Activated CD4-positive, alpha-beta T cell treated with anti-CD3 and anti-CD28 coated beads for 36 hours (primary cell): ENCODE measurements around the gene MYO3B. TPM values are rescaled to one million over a fixed set of nuclear protein-coding genes. Genes with fewer than 3 reads are reported as not detected.

Source experiments
- ATAC-seq: fragments of 200-7000 bp; cut with Tn5 transposase; one replicate; pipeline ENCODE4 v1.10.0; 2021; ENCODE audit warnings: mild to moderate bottlenecking, moderate library complexity
- CTCF ChIA-PET: fragments of 350-600 bp; sonication (Branson Sonifier 250); formaldehyde crosslinking; loops from one replicate; lab custom pipeline; 2021; ENCODE audit warnings: antibody characterized with exemption; lab: Charles Lee
- POLR2A ChIA-PET: fragments of 350-600 bp; sonication (Branson Sonifier 250); formaldehyde crosslinking; loops from one replicate; lab custom pipeline; 2021; ENCODE audit warnings: antibody characterized with exemption, inconsistent platforms; lab: Charles Lee
- DNase-seq: peaks from one replicate; pipeline ENCODE4 v3.0.0-alpha.2; 2020
- H3K27ac Mint-ChIP-seq: one replicate; pipeline ENCODE4 v1.8.0; 2021; ENCODE audit warnings: mixed read lengths
- H3K27me3 Mint-ChIP-seq: one replicate; pipeline ENCODE4 v1.8.0; 2021; ENCODE audit warnings: mixed read lengths
- H3K36me3 Mint-ChIP-seq: one replicate; pipeline ENCODE4 v1.8.0; 2021; ENCODE audit warnings: low read depth, mixed read lengths
- H3K4me1 Mint-ChIP-seq: one replicate; pipeline ENCODE4 v1.8.0; 2021; ENCODE audit warnings: mixed read lengths
- H3K4me3 Mint-ChIP-seq: one replicate; pipeline ENCODE4 v1.8.0; 2021; ENCODE audit warnings: mild to moderate bottlenecking, moderate library complexity, mixed read lengths
- H3K9me3 Mint-ChIP-seq: one replicate; pipeline ENCODE4 v1.8.0; 2021; ENCODE audit warnings: low read depth, mixed read lengths
- intact Hi-C, 2 experiments: fragments of 100-400 bp; cut with DNase I in 1 of 2; cut with micrococcal nuclease in 1 of 2; formaldehyde crosslinking; loops; one replicate each; pipeline versions ENCODE4 v1.14.2 to v1.15.1; 2022 to 2024; cut with DNase I, micrococcal nuclease
- total RNA-seq, 2 experiments: library from RNA; stranded (reverse); gene quantifications; one replicate each; pipeline ENCODE4 v1.2.3, GENCODE V29; 2021

Gene MYO3B
- total RNA-seq, 2 experiments from 2014 or later, result 0.97 to 1.2 TPM

GRCh38 chr2:170240629-170241028 lies 62.7 kb downstream of the MYO3B start:
- POLR2A ChIA-PET, result no interaction called here
- Mint-ChIP-seq H3K36me3 (no peaks in the 10 kb centered on the region), H3K4me3 (no peak overlapping the region), H3K27me3 (peaks cover 31% of the 10 kb centered on the region), H3K27ac (no peak overlapping the region), H3K9me3 (no peaks in the 10 kb centered on the region), H3K4me1 (no peaks in the 10 kb centered on the region)
- DNase-seq (no peak), ATAC-seq (no peak)
- intact Hi-C loops, result no loop called here
- CTCF ChIA-PET, result no interaction called here

- H3K27me3 Mint-ChIP-seq, result peaks cover 31% of the 10 kb centered on the region
- POLR2A ChIA-PET, result no interaction called here
- CTCF ChIA-PET, result interaction anchor here (0.9 to 1.1 kb wide), 2 partner anchors 11 to 58 kb away, joined by 3 read pairs; no protein-coding TSS in a partner anchor
Measured at GRCh38 chr2:170241756-170242155, 63.8 kb downstream of the MYO3B start.

GRCh38 chr2:170243118-170243837 lies 65.3 kb downstream of the MYO3B start:
- intact Hi-C loops, result no loop called here
- no peak for DNase-seq
- ChIA-PET POLR2A (no interaction called here), CTCF (no interaction called here)
- Mint-ChIP-seq H3K9me3 (no peaks in the 10 kb centered on the region), H3K27ac (no peak overlapping the region), H3K27me3 (peaks cover 31% of the 10 kb centered on the region), H3K36me3 (no peaks in the 10 kb centered on the region), H3K4me3 (no peak overlapping the region), H3K4me1 (no peaks in the 10 kb centered on the region)
- ATAC-seq, result no peak

More at GRCh38 chr2:170241756-170242155, 63.8 kb downstream of the MYO3B start:
- no peak overlapping the region for H3K27ac Mint-ChIP-seq
- no peaks in the 10 kb centered on the region for H3K36me3 Mint-ChIP-seq
- no peaks in the 10 kb centered on the region for H3K4me1 Mint-ChIP-seq
- H3K4me3 Mint-ChIP-seq, result no peak overlapping the region
- DNase-seq, result no peak
- ATAC-seq, result no peak
- no peaks in the 10 kb centered on the region for H3K9me3 Mint-ChIP-seq
- intact Hi-C loops, result no loop called here

GRCh38 chr2:170243898-170244297 lies 66.0 kb downstream of the MYO3B start:
- intact Hi-C loops, result no loop called here

GRCh38 chr2:170244555-170244954 lies 66.6 kb downstream of the MYO3B start:
- no peak for ATAC-seq
- Mint-ChIP-seq H3K36me3 (no peaks in the 10 kb centered on the region), H3K4me3 (no peak overlapping the region), H3K27me3 (peaks cover 26% of the 10 kb centered on the region), H3K4me1 (no peaks in the 10 kb centered on the region), H3K27ac (no peak overlapping the region), H3K9me3 (no peaks in the 10 kb centered on the region)
- ChIA-PET POLR2A (no interaction called here), CTCF (no interaction called here)
- DNase-seq, result no peak
- intact Hi-C loops, result no loop called here

More at GRCh38 chr2:170243898-170244297, 66.0 kb downstream of the MYO3B start:
- DNase-seq (no peak), ATAC-seq (no peak)
- Mint-ChIP-seq H3K4me1 (no peaks in the 10 kb centered on the region), H3K27ac (no peak overlapping the region), H3K36me3 (no peaks in the 10 kb centered on the region), H3K27me3 (peaks cover 29% of the 10 kb centered on the region), H3K4me3 (no peak overlapping the region), H3K9me3 (no peaks in the 10 kb centered on the region)
- ChIA-PET CTCF (no interaction called here), POLR2A (no interaction called here)

- CTCF ChIA-PET, result no interaction called here
- H3K4me3 Mint-ChIP-seq, result no peak overlapping the region
- H3K36me3 Mint-ChIP-seq, result no peaks in the 10 kb centered on the region
- intact Hi-C loops, result no loop called here
- ATAC-seq, result no peak
- no peak for DNase-seq
- no peaks in the 10 kb centered on the region for H3K4me1 Mint-ChIP-seq
- no peak overlapping the region for H3K27ac Mint-ChIP-seq
- H3K27me3 Mint-ChIP-seq, result peaks cover 23% of the 10 kb centered on the region
- no peaks in the 10 kb centered on the region for H3K9me3 Mint-ChIP-seq
- POLR2A ChIA-PET, result no interaction called here
Measured at GRCh38 chr2:170245312-170245711, 67.4 kb downstream of the MYO3B start.

GRCh38 chr2:170247333-170247732 lies 69.4 kb downstream of the MYO3B start:
- DNase-seq (no peak), ATAC-seq (no peak)
- POLR2A ChIA-PET, result no interaction called here
- Mint-ChIP-seq H3K4me1 (no peaks in the 10 kb centered on the region), H3K27me3 (peaks cover 16% of the 10 kb centered on the region), H3K27ac (no peak overlapping the region), H3K9me3 (no peaks in the 10 kb centered on the region), H3K36me3 (no peaks in the 10 kb centered on the region), H3K4me3 (no peak overlapping the region)
- CTCF ChIA-PET, result interaction anchor here (1.3 kb wide), 1 partner anchor 77 kb away, joined by 3 read pairs; no protein-coding TSS in a partner anchor
- intact Hi-C loops, result no loop called here

GRCh38 chr2:170247882-170248393 lies 70.0 kb downstream of the MYO3B start:
- no peak overlapping the region for H3K27ac Mint-ChIP-seq
- ATAC-seq (no peak), DNase-seq (no peak)
- CTCF ChIA-PET, result interaction anchor here (1.3 kb wide), 1 partner anchor 76 kb away, joined by 3 read pairs; no protein-coding TSS in a partner anchor
- H3K4me3 Mint-ChIP-seq, result no peak overlapping the region
- POLR2A ChIA-PET, result no interaction called here
- no peaks in the 10 kb centered on the region for H3K4me1 Mint-ChIP-seq
- H3K27me3 Mint-ChIP-seq, result peaks cover 20% of the 10 kb centered on the region
- intact Hi-C loops, result no loop called here
- H3K36me3 Mint-ChIP-seq, result no peaks in the 10 kb centered on the region
- H3K9me3 Mint-ChIP-seq, result no peaks in the 10 kb centered on the region

- Mint-ChIP-seq H3K27me3 (peaks cover 23% of the 10 kb centered on the region), H3K4me3 (no peak overlapping the region), H3K4me1 (no peaks in the 10 kb centered on the region), H3K36me3 (no peaks in the 10 kb centered on the region), H3K9me3 (no peaks in the 10 kb centered on the region), H3K27ac (no peak overlapping the region)
- DNase-seq (no peak), ATAC-seq (no peak)
- ChIA-PET POLR2A (no interaction called here), CTCF (interaction anchor here (0.7 to 1.3 kb wide), 2 partner anchors 75 to 77 kb away, joined by 3 read pairs; no protein-coding TSS in a partner anchor)
- intact Hi-C loops, result no loop called here
Measured at GRCh38 chr2:170248574-170249393, 70.8 kb downstream of the MYO3B start.

- Mint-ChIP-seq H3K4me3 (no peak overlapping the region), H3K4me1 (no peaks in the 10 kb centered on the region), H3K27me3 (peaks cover 22% of the 10 kb centered on the region), H3K36me3 (no peaks in the 10 kb centered on the region), H3K27ac (no peak overlapping the region), H3K9me3 (no peaks in the 10 kb centered on the region)
- DNase-seq (no peak), ATAC-seq (no peak)
- ChIA-PET CTCF (interaction anchor here (1.1 kb wide), 1 partner anchor 573 kb away, joined by 3 read pairs; no protein-coding TSS in a partner anchor), POLR2A (no interaction called here)
- intact Hi-C loops, result no loop called here
Measured at GRCh38 chr2:170249761-170250160, 71.8 kb downstream of the MYO3B start.

- ChIA-PET POLR2A (no interaction called here), CTCF (interaction anchor here (0.6 to 1.1 kb wide), 2 partner anchors 74 to 572 kb away, joined by 3 read pairs; no protein-coding TSS in a partner anchor)
- Mint-ChIP-seq H3K4me3 (no peak overlapping the region), H3K27ac (no peak overlapping the region), H3K27me3 (peaks cover 23% of the 10 kb centered on the region), H3K9me3 (no peaks in the 10 kb centered on the region), H3K36me3 (no peaks in the 10 kb centered on the region), H3K4me1 (no peaks in the 10 kb centered on the region)
- DNase-seq, result no peak
- ATAC-seq, result no peak
- intact Hi-C loops, result no loop called here
Measured at GRCh38 chr2:170250584-170250983, 72.6 kb downstream of the MYO3B start.
